ENCODE measurements around the gene SATB1. TPM values are rescaled to one million over a fixed set of nuclear protein-coding genes. Genes with fewer than 3 reads are reported as not detected.

The SATB1 gene
- total and polyA plus RNA-seq, 2 experiments from 2014 or later, result 17.4 to 28.9 TPM

GRCh38 chr3:18370672-18371071 is 54.5 kb downstream of the SATB1 start:
- DNase-seq (ENCODE audit: low spot score) (no peak), ATAC-seq (no peak)
- H3K36me3 Mint-ChIP-seq (ENCODE audit: low read depth), result no peaks in the 10 kb centered on the region
- H3K4me3 ChIP-seq, result no peak overlapping the region
- H3K4me1 ChIP-seq (ENCODE audit: insufficient read depth), result peaks cover 23% of the 10 kb centered on the region
- H3K4me2 ChIP-seq, result no peak overlapping the region
- H3F3A ChIP-seq (replicated peaks; ENCODE audit: low read depth), result no peaks in the 10 kb centered on the region
- H3K4me1 Mint-ChIP-seq, result peaks cover 10% of the 10 kb centered on the region
- H3K27ac Mint-ChIP-seq, result no peak overlapping the region
- H2AFZ ChIP-seq, result no peak overlapping the region
- H3K9me2 ChIP-seq (ENCODE audit: insufficient read depth), result no peaks in the 10 kb centered on the region
- H4K20me1 ChIP-seq (replicated peaks; ENCODE audit: insufficient read depth), result no peaks in the 10 kb centered on the region
- H3K27ac ChIP-seq (ENCODE audit: low read depth), result no peak overlapping the region
- no peaks in the 10 kb centered on the region for H3K79me2 ChIP-seq (replicated peaks; ENCODE audit: insufficient read depth)
- no peaks in the 10 kb centered on the region for H3K36me3 ChIP-seq (ENCODE audit: insufficient read depth)
- H3K4me3 Mint-ChIP-seq, result no peak overlapping the region
- TF ChIP-seq EZH2phosphoT487 (IDR thresholded peaks at IDR 0.05; ENCODE audit: unreplicated experiment) (no peak), ZNF462 (CRISPR knock-in tag; IDR thresholded peaks at IDR 0.05) (no peak), ZNF114 (CRISPR knock-in tag; IDR thresholded peaks at IDR 0.05) (no peak), REST (IDR thresholded peaks at IDR 0.05; ENCODE audit: unreplicated experiment) (no peak), ETS1 (IDR thresholded peaks at IDR 0.05) (no peak)
- no peaks in the 10 kb centered on the region for H3K9me3 Mint-ChIP-seq
- H3K27me3 ChIP-seq (ENCODE audit: insufficient read depth), result no peaks in the 10 kb centered on the region
- no peaks in the 10 kb centered on the region for H3K27me3 Mint-ChIP-seq (ENCODE audit: insufficient read depth, low read depth, poor library complexity)
